OCI-LY1 (cell line): Measurements from ENCODE around the gene OSBPL2.

Experiments
- H2AFZ ChIP-seq: fragments of 200-600 bp; sonication (generic), shearing (Covaris generic); 2 replicates; pipeline ENCODE4 v1.6.0; 2014; ENCODE audit warnings: antibody characterized with exemption, mild to moderate bottlenecking, low read length
- H3F3A ChIP-seq: fragments of 200-600 bp; sonication (generic), shearing (Covaris generic); 2 replicates; pipeline ENCODE4 v1.6.0; 2014; ENCODE audit warnings: mild to moderate bottlenecking, antibody characterized with exemption, low read length, moderate library complexity; ENCODE audit not compliant: insufficient read depth
- H3K27ac ChIP-seq: fragments of 200-600 bp; sonication (generic); 2 replicates; pipeline ENCODE4 v1.5.1; 2014; ENCODE audit warnings: low read length, mixed run types, mild to moderate bottlenecking, low read depth; ENCODE audit not compliant: poor library complexity, severe bottlenecking
- H3K27me3 ChIP-seq: fragments of 200-600 bp; sonication (generic); 2 replicates; pipeline ENCODE4 v1.6.0; 2014; ENCODE audit warnings: antibody characterized with exemption, mild to moderate bottlenecking, low read length, moderate library complexity; ENCODE audit not compliant: insufficient read depth
- H3K36me3 ChIP-seq: fragments of 200-600 bp; sonication (generic); 2 replicates; pipeline ENCODE4 v1.6.1; 2014; ENCODE audit warnings: mild to moderate bottlenecking, antibody characterized with exemption, low read length, moderate library complexity, mixed read lengths; ENCODE audit not compliant: insufficient read depth
- H3K4me1 ChIP-seq: fragments of 200-600 bp; sonication (generic); 2 replicates; pipeline ENCODE4 v1.5.1; 2014; ENCODE audit warnings: mild to moderate bottlenecking, low read length, moderate library complexity; ENCODE audit not compliant: insufficient read depth, severe bottlenecking
- H3K4me2 ChIP-seq: fragments of 200-600 bp; sonication (generic), shearing (Covaris generic); 2 replicates; pipeline ENCODE4 v1.6.1; 2014; ENCODE audit warnings: low read length
- H3K4me3 ChIP-seq: fragments of 200-600 bp; sonication (generic); 2 replicates; pipeline ENCODE4 v1.5.1; 2014; ENCODE audit warnings: low read length, low read depth, mild to moderate bottlenecking, mixed read lengths; ENCODE audit not compliant: poor library complexity, severe bottlenecking
- H3K79me2 ChIP-seq: fragments of 200-600 bp; shearing (Covaris generic); 2 replicates; pipeline ENCODE4 v1.6.1; 2016; ENCODE audit warnings: mixed run types, low read length, mixed read lengths; ENCODE audit not compliant: insufficient read depth
- H3K9ac ChIP-seq: fragments of 200-600 bp; sonication (generic), shearing (Covaris generic); 2 replicates; pipeline ENCODE4 v1.6.1; 2014; ENCODE audit warnings: mild to moderate bottlenecking, low read length, mixed read lengths
- H3K9me2 ChIP-seq: fragments of 200-600 bp; sonication (generic), shearing (Covaris generic); 2 replicates; pipeline ENCODE4 v1.6.1; 2014; ENCODE audit warnings: low read depth, mild to moderate bottlenecking, low read length, mixed read lengths
- H3K9me3 ChIP-seq: fragments of 200-600 bp; shearing (Covaris generic); 2 replicates; pipeline ENCODE4 v1.6.1; 2014; ENCODE audit warnings: low read length, mixed read lengths
- H4K20me1 ChIP-seq: fragments of 200-600 bp; sonication (generic), shearing (Covaris generic); 2 replicates; pipeline ENCODE4 v1.6.0; 2016; ENCODE audit warnings: mild to moderate bottlenecking, low read length; ENCODE audit not compliant: insufficient read depth
- EZH2 ChIP-seq: fragments of 200-600 bp; sonication (generic), shearing (Covaris generic); IDR thresholded peaks from 2 replicates; pipeline ENCODE4 v1.8.0; 2017; ENCODE audit warnings: borderline replicate concordance, mixed run types, mild to moderate bottlenecking, antibody characterized with exemption, low read length, moderate library complexity, mixed read lengths
- TF ChIP-seq, protein P1 (sequence below): fragments of 200-600 bp; sonication (generic), shearing (Covaris generic); IDR thresholded peaks from 2 replicates; pipeline ENCODE4 v1.5.1; 2017; ENCODE audit warnings: mild to moderate bottlenecking, antibody characterized with exemption, low read length, moderate library complexity, mixed read lengths

Gene OSBPL2

GRCh38 chr20:62246431-62246830, 8.1 kb downstream of the OSBPL2 start:
- TF ChIP-seq, protein P1, sequence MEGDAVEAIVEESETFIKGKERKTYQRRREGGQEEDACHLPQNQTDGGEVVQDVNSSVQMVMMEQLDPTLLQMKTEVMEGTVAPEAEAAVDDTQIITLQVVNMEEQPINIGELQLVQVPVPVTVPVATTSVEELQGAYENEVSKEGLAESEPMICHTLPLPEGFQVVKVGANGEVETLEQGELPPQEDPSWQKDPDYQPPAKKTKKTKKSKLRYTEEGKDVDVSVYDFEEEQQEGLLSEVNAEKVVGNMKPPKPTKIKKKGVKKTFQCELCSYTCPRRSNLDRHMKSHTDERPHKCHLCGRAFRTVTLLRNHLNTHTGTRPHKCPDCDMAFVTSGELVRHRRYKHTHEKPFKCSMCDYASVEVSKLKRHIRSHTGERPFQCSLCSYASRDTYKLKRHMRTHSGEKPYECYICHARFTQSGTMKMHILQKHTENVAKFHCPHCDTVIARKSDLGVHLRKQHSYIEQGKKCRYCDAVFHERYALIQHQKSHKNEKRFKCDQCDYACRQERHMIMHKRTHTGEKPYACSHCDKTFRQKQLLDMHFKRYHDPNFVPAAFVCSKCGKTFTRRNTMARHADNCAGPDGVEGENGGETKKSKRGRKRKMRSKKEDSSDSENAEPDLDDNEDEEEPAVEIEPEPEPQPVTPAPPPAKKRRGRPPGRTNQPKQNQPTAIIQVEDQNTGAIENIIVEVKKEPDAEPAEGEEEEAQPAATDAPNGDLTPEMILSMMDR = no peak
- TF ChIP-seq EZH2 = no peak
- Histone ChIP-seq H3K9ac (no peak overlapping the region), H3K4me3 (no peak overlapping the region), H3K27ac (no peak overlapping the region), H2AFZ (no peak overlapping the region), H4K20me1 (no peaks in the 10 kb centered on the region), H3F3A (no peaks in the 10 kb centered on the region), H3K9me2 (no peaks in the 10 kb centered on the region), H3K4me1 (no peaks in the 10 kb centered on the region), H3K4me2 (no peak overlapping the region), H3K36me3 (peaks cover 14% of the 10 kb centered on the region; the same call in 1 of the 2 replicates), H3K9me3 (no peaks in the 10 kb centered on the region), H3K27me3 (no peaks in the 10 kb centered on the region), H3K79me2 (0 out of 2 replicates have a peak, but pooled peaks cover 3% of the 10 kb centered on the region)

DNA sequence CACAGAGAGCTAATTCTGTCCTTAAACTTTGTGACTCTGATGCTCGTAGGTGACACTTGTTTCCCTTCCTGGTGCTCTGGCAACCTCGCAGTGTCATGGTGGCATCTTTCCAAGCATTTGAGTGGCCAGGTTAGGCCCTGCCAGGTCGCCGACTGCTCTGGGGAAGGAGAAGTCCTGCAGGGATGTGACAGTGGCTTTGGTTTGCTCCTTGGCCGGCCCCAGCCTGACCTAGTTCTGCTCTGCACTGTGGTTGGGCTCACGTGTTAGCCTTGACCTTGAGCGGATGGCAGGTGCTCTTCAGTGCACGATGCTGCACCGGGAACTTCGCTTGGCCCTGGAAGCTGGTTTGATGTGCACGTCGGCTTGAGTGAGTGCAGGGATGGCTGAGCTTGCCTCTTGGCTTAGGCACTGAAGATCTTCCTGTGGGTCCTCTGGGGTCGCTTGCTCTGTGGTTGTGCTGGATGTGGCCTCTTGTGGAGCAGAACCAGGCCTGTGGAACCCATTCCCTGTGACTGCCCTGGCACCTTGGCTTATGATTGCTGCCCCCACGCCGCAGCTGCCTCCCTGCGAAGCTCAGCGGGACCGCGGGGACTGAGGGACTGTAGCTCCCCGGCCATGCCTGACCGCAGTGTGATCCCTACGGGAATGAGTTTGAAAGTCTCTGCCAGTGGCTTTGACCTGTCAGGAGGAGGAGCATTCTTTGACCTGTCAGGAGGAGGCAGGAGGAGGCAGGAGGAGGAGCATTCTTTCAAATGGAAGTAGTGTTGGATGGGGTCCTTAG, 8.7 kb downstream of the OSBPL2 start:
- H3K36me3 ChIP-seq = peaks cover 9% of the 10 kb centered on the region; the same call in 1 of the 2 replicates
- H3K9me3 ChIP-seq = no peaks in the 10 kb centered on the region
- no peaks in the 10 kb centered on the region for H3F3A ChIP-seq
- H3K4me2 ChIP-seq = no peak overlapping the region
- no peak overlapping the region for H2AFZ ChIP-seq
- no peak overlapping the region for H3K27ac ChIP-seq
- no peak overlapping the region for H3K4me3 ChIP-seq
- no peaks in the 10 kb centered on the region for H3K27me3 ChIP-seq
- H4K20me1 ChIP-seq = no peaks in the 10 kb centered on the region
- H3K9me2 ChIP-seq = no peaks in the 10 kb centered on the region
- H3K79me2 ChIP-seq = no peaks in the 10 kb centered on the region
- no peak overlapping the region for H3K9ac ChIP-seq
- H3K4me1 ChIP-seq = no peaks in the 10 kb centered on the region
- TF ChIP-seq EZH2 = no peak
- TF ChIP-seq, protein P1 = no peak

- Histone ChIP-seq H4K20me1 (no peaks in the 10 kb centered on the region), H3K4me1 (peaks cover under 1% of the 10 kb centered on the region)
Observed at GRCh38 chr20:62248890-62249560, 10.7 kb downstream of the OSBPL2 start.

More at GRCh38 chr20:62248890-62249560, 10.7 kb downstream of the OSBPL2 start:
- peaks cover 4% of the 10 kb centered on the region for H3K36me3 ChIP-seq
- no peak overlapping the region for H3K4me3 ChIP-seq
- no peak overlapping the region for H3K9ac ChIP-seq
- no peak overlapping the region for H2AFZ ChIP-seq
- H3K9me3 ChIP-seq = no peaks in the 10 kb centered on the region
- H3K4me2 ChIP-seq = no peak overlapping the region
- H3K27me3 ChIP-seq = no peaks in the 10 kb centered on the region
- TF ChIP-seq, protein P1 = no peak
- no peak for TF ChIP-seq EZH2
- no peak overlapping the region for H3K27ac ChIP-seq
- H3K79me2 ChIP-seq = no peaks in the 10 kb centered on the region
- no peaks in the 10 kb centered on the region for H3F3A ChIP-seq
- H3K9me2 ChIP-seq = no peaks in the 10 kb centered on the region
